Measurements from ENCODE around the gene EPC1. TPM values are rescaled to one million over a fixed set of nuclear protein-coding genes. Genes with fewer than 3 reads are reported as not detected.

The EPC1 gene
- total and polyA plus RNA-seq, 11 donors = 10.9 to 26.3 (median 16.2) TPM

DNA sequence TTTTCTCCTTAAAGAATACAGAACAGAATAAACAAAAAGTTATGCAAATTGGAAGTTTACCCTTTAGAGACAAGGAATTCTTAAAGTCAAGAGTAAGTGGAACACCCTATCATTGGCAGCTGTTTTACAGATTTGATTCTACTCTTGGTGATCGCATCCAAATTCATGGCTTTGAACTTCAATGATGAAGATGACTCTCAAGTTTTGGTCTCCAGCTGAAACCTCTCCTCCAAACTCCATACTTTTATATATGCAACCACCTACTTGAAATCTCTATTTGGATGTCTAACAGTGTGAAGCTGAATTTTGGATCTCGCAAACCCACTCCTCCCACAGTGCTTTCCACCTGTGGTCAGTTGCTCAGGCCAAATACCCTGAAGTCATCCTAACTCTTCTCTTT, 80.4 kb downstream of the EPC1 start:
- Histone ChIP-seq H3K27ac (no peak overlapping the region), H3K36me3 (peaks cover 0 to 51% (median 46%) of the 10 kb centered on the region in 9 donors), H3K27me3 (no peaks in the 10 kb centered on the region), H3K4me3 (no peak overlapping the region), H3K4me1 (peaks cover 0 to 12% (median 0%) of the 10 kb centered on the region in 12 donors), H3K9me3 (no peaks in the 10 kb centered on the region)
- intact Hi-C loops (cut with DNase I) = no loop called here
- ATAC-seq (peak in 1 of 4 donors; percentile 8), DNase-seq (no peak)
- 96 to 100% (median 98%) methylated on average over 2 of the region's 2 CpGs for WGBS, 4 donors
- TF ChIP-seq POLR2A (IDR thresholded peaks at IDR 0.05) = no peak
- TF ChIP-seq, protein P1, sequence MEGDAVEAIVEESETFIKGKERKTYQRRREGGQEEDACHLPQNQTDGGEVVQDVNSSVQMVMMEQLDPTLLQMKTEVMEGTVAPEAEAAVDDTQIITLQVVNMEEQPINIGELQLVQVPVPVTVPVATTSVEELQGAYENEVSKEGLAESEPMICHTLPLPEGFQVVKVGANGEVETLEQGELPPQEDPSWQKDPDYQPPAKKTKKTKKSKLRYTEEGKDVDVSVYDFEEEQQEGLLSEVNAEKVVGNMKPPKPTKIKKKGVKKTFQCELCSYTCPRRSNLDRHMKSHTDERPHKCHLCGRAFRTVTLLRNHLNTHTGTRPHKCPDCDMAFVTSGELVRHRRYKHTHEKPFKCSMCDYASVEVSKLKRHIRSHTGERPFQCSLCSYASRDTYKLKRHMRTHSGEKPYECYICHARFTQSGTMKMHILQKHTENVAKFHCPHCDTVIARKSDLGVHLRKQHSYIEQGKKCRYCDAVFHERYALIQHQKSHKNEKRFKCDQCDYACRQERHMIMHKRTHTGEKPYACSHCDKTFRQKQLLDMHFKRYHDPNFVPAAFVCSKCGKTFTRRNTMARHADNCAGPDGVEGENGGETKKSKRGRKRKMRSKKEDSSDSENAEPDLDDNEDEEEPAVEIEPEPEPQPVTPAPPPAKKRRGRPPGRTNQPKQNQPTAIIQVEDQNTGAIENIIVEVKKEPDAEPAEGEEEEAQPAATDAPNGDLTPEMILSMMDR (IDR thresholded peaks at IDR 0.05) = no peak

DNA sequence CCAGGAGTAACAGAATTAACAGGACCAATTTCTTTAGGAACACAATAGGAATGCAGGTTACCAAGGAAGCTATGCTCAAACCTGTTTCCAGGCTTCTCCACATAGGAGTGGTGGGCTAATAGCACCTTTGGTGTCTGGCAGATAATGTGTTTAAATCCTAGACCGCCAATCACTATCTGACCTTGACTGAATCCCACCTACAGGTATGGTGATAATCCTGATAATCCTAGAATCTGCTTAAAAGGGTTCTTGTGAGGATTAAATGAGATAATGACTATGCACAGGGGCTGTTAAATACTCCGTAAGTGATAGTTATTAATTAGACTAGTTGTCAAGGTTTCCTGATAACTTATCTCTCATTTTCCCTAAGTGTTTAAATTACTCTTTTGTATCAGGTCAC, 81.2 kb downstream of the EPC1 start:
- no peaks in the 10 kb centered on the region for H3K9me3 ChIP-seq
- no peaks in the 10 kb centered on the region for H3K27me3 ChIP-seq
- ATAC-seq = no peak

DNA sequence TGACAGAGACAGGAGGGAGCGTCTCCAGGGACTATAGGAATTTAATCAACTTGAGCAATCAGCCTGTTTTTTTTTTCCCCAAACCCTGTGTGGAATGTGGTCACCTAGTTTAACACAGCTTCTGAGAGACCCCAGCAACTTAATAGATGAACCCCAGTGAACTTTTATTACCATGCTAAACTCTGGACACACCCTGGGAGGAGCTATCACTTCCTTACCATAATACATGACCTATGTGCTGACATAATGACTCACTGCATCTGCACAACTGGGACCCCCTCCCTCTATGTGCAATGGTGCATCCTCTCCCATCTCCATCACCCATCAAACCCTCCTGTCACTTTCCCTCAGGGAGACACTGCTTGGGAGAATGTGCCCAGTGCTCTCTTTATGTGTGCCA, 83.7 kb downstream of the EPC1 start:
- no peak for ATAC-seq
- 74 to 87% (median 81%) methylated on average over 1 of the region's 1 CpG for WGBS, 4 donors

More for the DNA sequence above, 81.2 kb downstream of the EPC1 start:
- peaks cover 0 to 12% (median 0%) of the 10 kb centered on the region in 12 donors for H3K4me1 ChIP-seq
- no peak for DNase-seq
- no peak for TF ChIP-seq POLR2A (IDR thresholded peaks at IDR 0.05)
- TF ChIP-seq, protein P1 (IDR thresholded peaks at IDR 0.05) = no peak
- WGBS, 4 donors = 78 to 88% (median 83%) methylated on average over 2 of the region's 2 CpGs
- H3K36me3 ChIP-seq = peaks cover 0 to 43% (median 38%) of the 10 kb centered on the region in 9 donors
- intact Hi-C loops (cut with DNase I) = no loop called here
- H3K27ac ChIP-seq = no peak overlapping the region
- H3K4me3 ChIP-seq = no peak overlapping the region

DNA sequence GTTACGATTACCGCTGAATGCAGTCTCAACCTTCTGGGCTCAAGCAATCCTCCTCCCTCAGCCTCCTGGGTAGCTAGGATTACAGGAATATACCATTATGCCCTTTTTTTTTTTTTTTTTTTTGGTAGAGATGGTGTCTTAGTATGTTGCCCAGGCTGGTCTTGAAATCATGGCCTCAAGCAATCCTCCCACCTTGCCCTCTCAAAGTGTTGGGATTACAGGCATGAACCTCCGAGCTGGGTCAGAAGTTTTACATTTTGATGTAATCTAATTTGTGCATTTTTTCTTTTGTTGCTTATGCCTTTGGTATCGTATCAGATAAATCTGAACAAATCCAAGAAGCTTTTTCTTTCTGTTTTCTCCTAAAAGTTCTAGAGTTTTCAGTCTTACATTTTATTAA, 87.4 kb downstream of the EPC1 start:
- ATAC-seq (no peak), DNase-seq (no peak)
- H3K27ac ChIP-seq = no peak overlapping the region
- H3K36me3 ChIP-seq = no peaks in the 10 kb centered on the region
- peaks cover 0 to 8% (median 0%) of the 10 kb centered on the region in 12 donors for H3K4me1 ChIP-seq
- intact Hi-C loops (cut with DNase I) = loop anchor here in 7 of 10 donors (5.0 to 10.0 kb wide), 5 partner anchors 83 to 185 kb away; partner anchors contain the start of genes CCDC7 (in 4 of the 7) and EPC1 (in 3 of the 7)
- 95 to 97% (median 96%) methylated on average over 4 of the region's 4 CpGs for WGBS, 4 donors
- H3K4me3 ChIP-seq = no peak overlapping the region
- no peaks in the 10 kb centered on the region for H3K27me3 ChIP-seq
- TF ChIP-seq POLR2A (IDR thresholded peaks at IDR 0.05) = no peak
- TF ChIP-seq, protein P1 (IDR thresholded peaks at IDR 0.05) = no peak
- H3K9me3 ChIP-seq = no peaks in the 10 kb centered on the region

More for the DNA sequence above, 83.7 kb downstream of the EPC1 start:
- H3K4me1 ChIP-seq = no peaks in the 10 kb centered on the region
- no peak for DNase-seq
- H3K9me3 ChIP-seq = no peaks in the 10 kb centered on the region
- no peaks in the 10 kb centered on the region for H3K27me3 ChIP-seq
- no peak overlapping the region for H3K4me3 ChIP-seq
- TF ChIP-seq, protein P1 (IDR thresholded peaks at IDR 0.05) = no peak
- no peak for TF ChIP-seq POLR2A (IDR thresholded peaks at IDR 0.05)
- peaks cover 0 to 18% (median 13%) of the 10 kb centered on the region in 9 donors for H3K36me3 ChIP-seq
- intact Hi-C loops (cut with DNase I) = loop anchor here in 1 of 10 donors (5.0 kb wide), 1 partner anchor 44 kb away; no protein-coding TSS in a partner anchor
- no peak overlapping the region for H3K27ac ChIP-seq
